ENCODE data around the gene HDAC4. TPM values are rescaled to one million over a fixed set of nuclear protein-coding genes. Genes with fewer than 3 reads are reported as not detected.

Gene HDAC4
- total and polyA plus RNA-seq, 4 donors, result 6.8 to 75.5 (median 30.2) TPM

- H3K36me3 ChIP-seq (ENCODE audit: control insufficient read depth in 1 of 2, insufficient read depth in 2 of 2, low read length in 1 of 2), result peaks cover 0 to 1% of the 10 kb centered on the region in 2 donors
- ATAC-seq (ENCODE audit: low FRiP score), result no peak
- 96 to 97% methylated on average over 23 of the region's 23 CpGs for WGBS, 2 donors
These were observed 238.5 kb downstream of the HDAC4 start for GRCh38 chr2:239162141-239162821.

GRCh38 chr2:239161711-239162140 lies 239.1 kb downstream of the HDAC4 start:
- DNase-seq, result peak; percentile 17 to 72
- Histone ChIP-seq H3K27ac (ENCODE audit: low read depth in 1 of 2, low read length in 2 of 2) (no peak overlapping the region), H3K9me3 (ENCODE audit: control insufficient read depth, low read length) (no peaks in the 10 kb centered on the region), H3K27me3 (ENCODE audit: control insufficient read depth in 1 of 2, insufficient read depth in 2 of 2, low read length in 1 of 2) (no peaks in the 10 kb centered on the region), H3K36me3 (ENCODE audit: control insufficient read depth in 1 of 2, insufficient read depth in 2 of 2, low read length in 1 of 2) (peaks cover 0 to 1% of the 10 kb centered on the region in 2 donors), H3K4me3 (ENCODE audit: low read length in 2 of 2) (no peak overlapping the region), H3K4me1 (ENCODE audit: control insufficient read depth in 1 of 2, insufficient read depth in 2 of 2, low read length in 2 of 2) (no peaks in the 10 kb centered on the region)
- no peak for ATAC-seq (ENCODE audit: low FRiP score)
- intact Hi-C loops (cut with DNase I), result no loop called here
- 91 to 96% methylated on average over 14 of the region's 14 CpGs for WGBS, 2 donors

More at GRCh38 chr2:239162141-239162821, 238.5 kb downstream of the HDAC4 start:
- intact Hi-C loops (cut with DNase I), result no loop called here
- Histone ChIP-seq H3K27me3 (ENCODE audit: control insufficient read depth in 1 of 2, insufficient read depth in 2 of 2, low read length in 1 of 2) (no peaks in the 10 kb centered on the region), H3K9me3 (ENCODE audit: control insufficient read depth, low read length) (no peaks in the 10 kb centered on the region), H3K4me3 (ENCODE audit: low read length in 2 of 2) (no peak overlapping the region), H3K4me1 (ENCODE audit: control insufficient read depth in 1 of 2, insufficient read depth in 2 of 2, low read length in 2 of 2) (no peaks in the 10 kb centered on the region), H3K27ac (ENCODE audit: low read depth in 1 of 2, low read length in 2 of 2) (no peak overlapping the region)
- DNase-seq, result peak; percentile 24 to 64

- no peak overlapping the region for H3K27ac ChIP-seq (ENCODE audit: low read depth in 1 of 2, low read length in 2 of 2)
- DNase-seq (peak; percentile 31 to 50), ATAC-seq (ENCODE audit: low FRiP score) (no peak)
- H3K27me3 ChIP-seq (ENCODE audit: control insufficient read depth in 1 of 2, insufficient read depth in 2 of 2, low read length in 1 of 2), result no peaks in the 10 kb centered on the region
- no peak overlapping the region for H3K4me3 ChIP-seq (ENCODE audit: low read length in 2 of 2)
- intact Hi-C loops (cut with DNase I), result no loop called here
- WGBS, 2 donors, result 95 to 96% methylated on average over 32 of the region's 32 CpGs
- H3K4me1 ChIP-seq (ENCODE audit: control insufficient read depth in 1 of 2, insufficient read depth in 2 of 2, low read length in 2 of 2), result no peaks in the 10 kb centered on the region
- no peaks in the 10 kb centered on the region for H3K9me3 ChIP-seq (ENCODE audit: control insufficient read depth, low read length)
- peaks cover 0 to 1% of the 10 kb centered on the region in 2 donors for H3K36me3 ChIP-seq (ENCODE audit: control insufficient read depth in 1 of 2, insufficient read depth in 2 of 2, low read length in 1 of 2)
These were observed 240.3 kb downstream of the HDAC4 start for GRCh38 chr2:239160226-239161143.

GRCh38 chr2:239159476-239159911 lies 241.3 kb downstream of the HDAC4 start:
- H3K36me3 ChIP-seq (ENCODE audit: control insufficient read depth in 1 of 2, insufficient read depth in 2 of 2, low read length in 1 of 2), result peaks cover 0 to 1% of the 10 kb centered on the region in 2 donors
- WGBS, 2 donors, result 97% methylated on average over 9 of the region's 9 CpGs
- no peaks in the 10 kb centered on the region for H3K4me1 ChIP-seq (ENCODE audit: control insufficient read depth in 1 of 2, insufficient read depth in 2 of 2, low read length in 2 of 2)
- ATAC-seq (ENCODE audit: low FRiP score), result no peak
- intact Hi-C loops (cut with DNase I), result no loop called here
- no peaks in the 10 kb centered on the region for H3K27me3 ChIP-seq (ENCODE audit: control insufficient read depth in 1 of 2, insufficient read depth in 2 of 2, low read length in 1 of 2)
- peak; percentile 29 to 38 for DNase-seq
- H3K27ac ChIP-seq (ENCODE audit: low read depth in 1 of 2, low read length in 2 of 2), result no peak overlapping the region
- H3K4me3 ChIP-seq (ENCODE audit: low read length in 2 of 2), result no peak overlapping the region
- H3K9me3 ChIP-seq (ENCODE audit: control insufficient read depth, low read length), result no peaks in the 10 kb centered on the region

GRCh38 chr2:239158641-239159475 lies 242.0 kb downstream of the HDAC4 start:
- intact Hi-C loops (cut with DNase I), result no loop called here
- Histone ChIP-seq H3K36me3 (ENCODE audit: control insufficient read depth in 1 of 2, insufficient read depth in 2 of 2, low read length in 1 of 2) (peaks cover 0 to 1% of the 10 kb centered on the region in 2 donors), H3K27me3 (ENCODE audit: control insufficient read depth in 1 of 2, insufficient read depth in 2 of 2, low read length in 1 of 2) (no peaks in the 10 kb centered on the region), H3K9me3 (ENCODE audit: control insufficient read depth, low read length) (no peaks in the 10 kb centered on the region), H3K4me3 (ENCODE audit: low read length in 2 of 2) (no peak overlapping the region), H3K27ac (ENCODE audit: low read depth in 1 of 2, low read length in 2 of 2) (no peak overlapping the region), H3K4me1 (ENCODE audit: control insufficient read depth in 1 of 2, insufficient read depth in 2 of 2, low read length in 2 of 2) (no peaks in the 10 kb centered on the region)
- 97% methylated on average over 29 of the region's 29 CpGs for WGBS, 2 donors
- peak; percentile 40 to 65 for DNase-seq
- no peak for ATAC-seq (ENCODE audit: low FRiP score)

GRCh38 chr2:239157771-239158170 lies 243.0 kb downstream of the HDAC4 start:
- intact Hi-C loops (cut with DNase I), result no loop called here
- Histone ChIP-seq H3K27ac (ENCODE audit: low read depth in 1 of 2, low read length in 2 of 2) (no peak overlapping the region), H3K36me3 (ENCODE audit: control insufficient read depth in 1 of 2, insufficient read depth in 2 of 2, low read length in 1 of 2) (no peaks in the 10 kb centered on the region), H3K4me1 (ENCODE audit: control insufficient read depth in 1 of 2, insufficient read depth in 2 of 2, low read length in 2 of 2) (no peaks in the 10 kb centered on the region), H3K9me3 (ENCODE audit: control insufficient read depth, low read length) (no peaks in the 10 kb centered on the region), H3K27me3 (ENCODE audit: control insufficient read depth in 1 of 2, insufficient read depth in 2 of 2, low read length in 1 of 2) (no peaks in the 10 kb centered on the region), H3K4me3 (ENCODE audit: low read length in 2 of 2) (no peak overlapping the region)
- DNase-seq, result peak; percentile 38 to 75
- WGBS, 2 donors, result 59 to 65% methylated on average over 11 of the region's 11 CpGs
- no peak for ATAC-seq (ENCODE audit: low FRiP score)

- DNase-seq (peak; percentile 41 to 69), ATAC-seq (ENCODE audit: low FRiP score) (no peak)
- intact Hi-C loops (cut with DNase I), result no loop called here
- Histone ChIP-seq H3K36me3 (ENCODE audit: control insufficient read depth in 1 of 2, insufficient read depth in 2 of 2, low read length in 1 of 2) (no peaks in the 10 kb centered on the region), H3K27me3 (ENCODE audit: control insufficient read depth in 1 of 2, insufficient read depth in 2 of 2, low read length in 1 of 2) (no peaks in the 10 kb centered on the region), H3K27ac (ENCODE audit: low read depth in 1 of 2, low read length in 2 of 2) (no peak overlapping the region), H3K9me3 (ENCODE audit: control insufficient read depth, low read length) (no peaks in the 10 kb centered on the region), H3K4me1 (ENCODE audit: control insufficient read depth in 1 of 2, insufficient read depth in 2 of 2, low read length in 2 of 2) (no peaks in the 10 kb centered on the region), H3K4me3 (ENCODE audit: low read length in 2 of 2) (no peak overlapping the region)
- 79 to 81% methylated on average over 12 of the region's 12 CpGs for WGBS, 2 donors
These were observed 243.6 kb downstream of the HDAC4 start for GRCh38 chr2:239157269-239157668.

- WGBS, 2 donors, result 83 to 87% methylated on average over 22 of the region's 22 CpGs
- Histone ChIP-seq H3K27me3 (ENCODE audit: control insufficient read depth in 1 of 2, insufficient read depth in 2 of 2, low read length in 1 of 2) (no peaks in the 10 kb centered on the region), H3K27ac (ENCODE audit: low read depth in 1 of 2, low read length in 2 of 2) (no peak overlapping the region), H3K9me3 (ENCODE audit: control insufficient read depth, low read length) (no peaks in the 10 kb centered on the region), H3K4me1 (ENCODE audit: control insufficient read depth in 1 of 2, insufficient read depth in 2 of 2, low read length in 2 of 2) (no peaks in the 10 kb centered on the region), H3K36me3 (ENCODE audit: control insufficient read depth in 1 of 2, insufficient read depth in 2 of 2, low read length in 1 of 2) (no peaks in the 10 kb centered on the region), H3K4me3 (ENCODE audit: low read length in 2 of 2) (no peak overlapping the region)
- DNase-seq, result peak; percentile 27 to 63
- intact Hi-C loops (cut with DNase I), result no loop called here
- ATAC-seq (ENCODE audit: low FRiP score), result no peak
These were observed 244.1 kb downstream of the HDAC4 start for GRCh38 chr2:239156516-239157265.
